Measurements from ENCODE around the gene PXDC1. TPM values are rescaled to one million over a fixed set of nuclear protein-coding genes. Genes with fewer than 3 reads are reported as not detected.

PXDC1 gene
- total and polyA plus RNA-seq, 2 experiments from 2014 or later: 1.2 to 1.8 TPM

DNA sequence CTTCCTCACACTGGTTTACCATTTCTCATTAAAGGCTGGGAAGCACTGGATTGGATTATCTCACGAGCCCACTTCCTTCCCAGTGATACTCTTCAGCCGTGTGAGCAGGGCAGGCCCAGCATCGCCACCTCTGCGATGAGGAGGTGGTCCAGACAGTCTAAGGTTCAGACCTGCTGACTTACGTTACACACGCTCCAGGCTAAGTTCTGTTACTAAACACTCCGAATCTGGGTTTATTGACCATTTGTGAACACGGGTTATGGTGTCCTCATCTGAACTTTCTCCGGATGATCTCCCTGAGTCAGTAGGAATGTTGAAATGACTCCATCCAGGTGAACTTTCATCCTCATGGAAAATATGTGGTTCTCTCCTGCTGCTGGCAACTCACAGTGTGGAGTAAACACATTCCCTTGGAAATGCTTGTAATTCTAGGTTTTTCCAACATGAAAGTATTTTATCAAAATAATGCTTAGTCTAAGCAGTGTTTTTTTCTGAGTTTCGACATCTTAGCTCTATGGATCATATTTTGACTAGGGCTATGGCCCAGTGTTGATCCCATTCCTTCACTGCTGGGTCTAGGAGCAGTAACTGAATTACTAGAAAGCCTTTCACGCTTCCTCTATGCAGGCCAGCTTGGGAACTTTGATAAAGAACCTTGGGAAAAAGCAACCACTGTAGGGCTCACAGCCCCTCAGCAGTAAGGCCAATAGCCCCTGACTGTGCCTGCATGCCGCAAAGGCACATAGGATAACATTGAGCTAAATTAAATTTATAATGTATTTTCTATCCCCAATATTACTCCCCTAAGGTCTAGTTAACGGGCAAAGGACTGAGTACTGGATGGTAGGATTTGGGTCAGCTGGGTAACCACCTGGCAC lies 37.7 kb upstream of the PXDC1 start:
- H3K4me3 ChIP-seq: no peak overlapping the region
- Mint-ChIP-seq H3K9me3 (no peaks in the 10 kb centered on the region), H3K27ac (no peak overlapping the region), H3K27me3 (ENCODE audit: insufficient read depth, low read depth, poor library complexity) (peaks cover 5% of the 10 kb centered on the region), H3K36me3 (ENCODE audit: low read depth) (no peaks in the 10 kb centered on the region), H3K4me3 (no peak overlapping the region), H3K4me1 (peaks cover 15% of the 10 kb centered on the region)
- no peaks in the 10 kb centered on the region for H3K27me3 ChIP-seq (ENCODE audit: insufficient read depth)
- 0 out of 2 replicates have a peak overlapping the region, but pooled peaks have one; percentile 52 for H2AFZ ChIP-seq
- H3K36me3 ChIP-seq (ENCODE audit: insufficient read depth): no peaks in the 10 kb centered on the region
- no peak for TF ChIP-seq NANOG (IDR thresholded peaks at IDR 0.05; ENCODE audit: borderline replicate concordance)
- TF ChIP-seq STAT1 (IDR thresholded peaks at IDR 0.05; ENCODE audit: unreplicated experiment): no peak
- no peak for TF ChIP-seq ZNF331 (CRISPR knock-in tag; IDR thresholded peaks at IDR 0.05; ENCODE audit: low read depth)
- no peak for TF ChIP-seq EZH2 (IDR thresholded peaks at IDR 0.05; ENCODE audit: low read depth, unreplicated experiment)
- TF ChIP-seq, protein P1, sequence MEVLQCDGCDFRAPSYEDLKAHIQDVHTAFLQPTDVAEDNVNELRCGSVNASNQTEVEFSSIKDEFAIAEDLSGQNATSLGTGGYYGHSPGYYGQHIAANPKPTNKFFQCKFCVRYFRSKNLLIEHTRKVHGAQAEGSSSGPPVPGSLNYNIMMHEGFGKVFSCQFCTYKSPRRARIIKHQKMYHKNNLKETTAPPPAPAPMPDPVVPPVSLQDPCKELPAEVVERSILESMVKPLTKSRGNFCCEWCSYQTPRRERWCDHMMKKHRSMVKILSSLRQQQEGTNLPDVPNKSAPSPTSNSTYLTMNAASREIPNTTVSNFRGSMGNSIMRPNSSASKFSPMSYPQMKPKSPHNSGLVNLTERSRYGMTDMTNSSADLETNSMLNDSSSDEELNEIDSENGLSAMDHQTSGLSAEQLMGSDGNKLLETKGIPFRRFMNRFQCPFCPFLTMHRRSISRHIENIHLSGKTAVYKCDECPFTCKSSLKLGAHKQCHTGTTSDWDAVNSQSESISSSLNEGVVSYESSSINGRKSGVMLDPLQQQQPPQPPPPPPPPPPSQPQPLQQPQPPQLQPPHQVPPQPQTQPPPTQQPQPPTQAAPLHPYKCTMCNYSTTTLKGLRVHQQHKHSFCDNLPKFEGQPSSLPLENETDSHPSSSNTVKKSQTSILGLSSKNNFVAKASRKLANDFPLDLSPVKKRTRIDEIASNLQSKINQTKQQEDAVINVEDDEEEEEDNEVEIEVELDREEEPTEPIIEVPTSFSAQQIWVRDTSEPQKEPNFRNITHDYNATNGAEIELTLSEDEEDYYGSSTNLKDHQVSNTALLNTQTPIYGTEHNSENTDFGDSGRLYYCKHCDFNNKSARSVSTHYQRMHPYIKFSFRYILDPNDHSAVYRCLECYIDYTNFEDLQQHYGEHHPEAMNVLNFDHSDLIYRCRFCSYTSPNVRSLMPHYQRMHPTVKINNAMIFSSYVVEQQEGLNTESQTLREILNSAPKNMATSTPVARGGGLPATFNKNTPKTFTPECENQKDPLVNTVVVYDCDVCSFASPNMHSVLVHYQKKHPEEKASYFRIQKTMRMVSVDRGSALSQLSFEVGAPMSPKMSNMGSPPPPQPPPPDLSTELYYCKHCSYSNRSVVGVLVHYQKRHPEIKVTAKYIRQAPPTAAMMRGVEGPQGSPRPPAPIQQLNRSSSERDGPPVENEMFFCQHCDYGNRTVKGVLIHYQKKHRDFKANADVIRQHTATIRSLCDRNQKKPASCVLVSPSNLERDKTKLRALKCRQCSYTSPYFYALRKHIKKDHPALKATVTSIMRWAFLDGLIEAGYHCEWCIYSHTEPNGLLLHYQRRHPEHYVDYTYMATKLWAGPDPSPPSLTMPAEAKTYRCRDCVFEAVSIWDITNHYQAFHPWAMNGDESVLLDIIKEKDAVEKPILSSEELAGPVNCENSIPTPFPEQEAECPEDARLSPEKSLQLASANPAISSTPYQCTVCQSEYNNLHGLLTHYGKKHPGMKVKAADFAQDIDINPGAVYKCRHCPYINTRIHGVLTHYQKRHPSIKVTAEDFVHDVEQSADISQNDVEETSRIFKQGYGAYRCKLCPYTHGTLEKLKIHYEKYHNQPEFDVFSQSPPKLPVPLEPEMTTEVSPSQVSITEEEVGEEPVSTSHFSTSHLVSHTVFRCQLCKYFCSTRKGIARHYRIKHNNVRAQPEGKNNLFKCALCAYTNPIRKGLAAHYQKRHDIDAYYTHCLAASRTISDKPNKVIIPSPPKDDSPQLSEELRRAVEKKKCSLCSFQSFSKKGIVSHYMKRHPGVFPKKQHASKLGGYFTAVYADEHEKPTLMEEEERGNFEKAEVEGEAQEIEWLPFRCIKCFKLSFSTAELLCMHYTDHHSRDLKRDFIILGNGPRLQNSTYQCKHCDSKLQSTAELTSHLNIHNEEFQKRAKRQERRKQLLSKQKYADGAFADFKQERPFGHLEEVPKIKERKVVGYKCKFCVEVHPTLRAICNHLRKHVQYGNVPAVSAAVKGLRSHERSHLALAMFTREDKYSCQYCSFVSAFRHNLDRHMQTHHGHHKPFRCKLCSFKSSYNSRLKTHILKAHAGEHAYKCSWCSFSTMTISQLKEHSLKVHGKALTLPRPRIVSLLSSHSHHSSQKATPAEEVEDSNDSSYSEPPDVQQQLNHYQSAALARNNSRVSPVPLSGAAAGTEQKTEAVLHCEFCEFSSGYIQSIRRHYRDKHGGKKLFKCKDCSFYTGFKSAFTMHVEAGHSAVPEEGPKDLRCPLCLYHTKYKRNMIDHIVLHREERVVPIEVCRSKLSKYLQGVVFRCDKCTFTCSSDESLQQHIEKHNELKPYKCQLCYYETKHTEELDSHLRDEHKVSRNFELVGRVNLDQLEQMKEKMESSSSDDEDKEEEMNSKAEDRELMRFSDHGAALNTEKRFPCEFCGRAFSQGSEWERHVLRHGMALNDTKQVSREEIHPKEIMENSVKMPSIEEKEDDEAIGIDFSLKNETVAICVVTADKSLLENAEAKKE (CRISPR knock-in tag; IDR thresholded peaks at IDR 0.05): no peak
- no peak for TF ChIP-seq JUNB (IDR thresholded peaks at IDR 0.05; ENCODE audit: unreplicated experiment)
- TF ChIP-seq, protein P2, sequence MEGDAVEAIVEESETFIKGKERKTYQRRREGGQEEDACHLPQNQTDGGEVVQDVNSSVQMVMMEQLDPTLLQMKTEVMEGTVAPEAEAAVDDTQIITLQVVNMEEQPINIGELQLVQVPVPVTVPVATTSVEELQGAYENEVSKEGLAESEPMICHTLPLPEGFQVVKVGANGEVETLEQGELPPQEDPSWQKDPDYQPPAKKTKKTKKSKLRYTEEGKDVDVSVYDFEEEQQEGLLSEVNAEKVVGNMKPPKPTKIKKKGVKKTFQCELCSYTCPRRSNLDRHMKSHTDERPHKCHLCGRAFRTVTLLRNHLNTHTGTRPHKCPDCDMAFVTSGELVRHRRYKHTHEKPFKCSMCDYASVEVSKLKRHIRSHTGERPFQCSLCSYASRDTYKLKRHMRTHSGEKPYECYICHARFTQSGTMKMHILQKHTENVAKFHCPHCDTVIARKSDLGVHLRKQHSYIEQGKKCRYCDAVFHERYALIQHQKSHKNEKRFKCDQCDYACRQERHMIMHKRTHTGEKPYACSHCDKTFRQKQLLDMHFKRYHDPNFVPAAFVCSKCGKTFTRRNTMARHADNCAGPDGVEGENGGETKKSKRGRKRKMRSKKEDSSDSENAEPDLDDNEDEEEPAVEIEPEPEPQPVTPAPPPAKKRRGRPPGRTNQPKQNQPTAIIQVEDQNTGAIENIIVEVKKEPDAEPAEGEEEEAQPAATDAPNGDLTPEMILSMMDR (conservative IDR thresholded peaks at IDR 0.05; ENCODE audit: low read depth in 2 of 2): no peak
- TF ChIP-seq, protein P3, sequence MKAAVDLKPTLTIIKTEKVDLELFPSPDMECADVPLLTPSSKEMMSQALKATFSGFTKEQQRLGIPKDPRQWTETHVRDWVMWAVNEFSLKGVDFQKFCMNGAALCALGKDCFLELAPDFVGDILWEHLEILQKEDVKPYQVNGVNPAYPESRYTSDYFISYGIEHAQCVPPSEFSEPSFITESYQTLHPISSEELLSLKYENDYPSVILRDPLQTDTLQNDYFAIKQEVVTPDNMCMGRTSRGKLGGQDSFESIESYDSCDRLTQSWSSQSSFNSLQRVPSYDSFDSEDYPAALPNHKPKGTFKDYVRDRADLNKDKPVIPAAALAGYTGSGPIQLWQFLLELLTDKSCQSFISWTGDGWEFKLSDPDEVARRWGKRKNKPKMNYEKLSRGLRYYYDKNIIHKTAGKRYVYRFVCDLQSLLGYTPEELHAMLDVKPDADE (IDR thresholded peaks at IDR 0.05): no peak
- TF ChIP-seq ZNF114 (CRISPR knock-in tag; IDR thresholded peaks at IDR 0.05): no peak
- TF ChIP-seq POLR2AphosphoS5 (IDR thresholded peaks at IDR 0.05; ENCODE audit: low read depth): no peak
- TF ChIP-seq EZH2phosphoT487 (IDR thresholded peaks at IDR 0.05; ENCODE audit: unreplicated experiment): no peak
- TF ChIP-seq, protein P4, sequence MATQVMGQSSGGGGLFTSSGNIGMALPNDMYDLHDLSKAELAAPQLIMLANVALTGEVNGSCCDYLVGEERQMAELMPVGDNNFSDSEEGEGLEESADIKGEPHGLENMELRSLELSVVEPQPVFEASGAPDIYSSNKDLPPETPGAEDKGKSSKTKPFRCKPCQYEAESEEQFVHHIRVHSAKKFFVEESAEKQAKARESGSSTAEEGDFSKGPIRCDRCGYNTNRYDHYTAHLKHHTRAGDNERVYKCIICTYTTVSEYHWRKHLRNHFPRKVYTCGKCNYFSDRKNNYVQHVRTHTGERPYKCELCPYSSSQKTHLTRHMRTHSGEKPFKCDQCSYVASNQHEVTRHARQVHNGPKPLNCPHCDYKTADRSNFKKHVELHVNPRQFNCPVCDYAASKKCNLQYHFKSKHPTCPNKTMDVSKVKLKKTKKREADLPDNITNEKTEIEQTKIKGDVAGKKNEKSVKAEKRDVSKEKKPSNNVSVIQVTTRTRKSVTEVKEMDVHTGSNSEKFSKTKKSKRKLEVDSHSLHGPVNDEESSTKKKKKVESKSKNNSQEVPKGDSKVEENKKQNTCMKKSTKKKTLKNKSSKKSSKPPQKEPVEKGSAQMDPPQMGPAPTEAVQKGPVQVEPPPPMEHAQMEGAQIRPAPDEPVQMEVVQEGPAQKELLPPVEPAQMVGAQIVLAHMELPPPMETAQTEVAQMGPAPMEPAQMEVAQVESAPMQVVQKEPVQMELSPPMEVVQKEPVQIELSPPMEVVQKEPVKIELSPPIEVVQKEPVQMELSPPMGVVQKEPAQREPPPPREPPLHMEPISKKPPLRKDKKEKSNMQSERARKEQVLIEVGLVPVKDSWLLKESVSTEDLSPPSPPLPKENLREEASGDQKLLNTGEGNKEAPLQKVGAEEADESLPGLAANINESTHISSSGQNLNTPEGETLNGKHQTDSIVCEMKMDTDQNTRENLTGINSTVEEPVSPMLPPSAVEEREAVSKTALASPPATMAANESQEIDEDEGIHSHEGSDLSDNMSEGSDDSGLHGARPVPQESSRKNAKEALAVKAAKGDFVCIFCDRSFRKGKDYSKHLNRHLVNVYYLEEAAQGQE (IDR thresholded peaks at IDR 0.05; ENCODE audit: unreplicated experiment): no peak
- no peak for TF ChIP-seq CREB1 (CRISPR knock-in tag; IDR thresholded peaks at IDR 0.05; ENCODE audit: low read depth)
- no peaks in the 10 kb centered on the region for H3F3A ChIP-seq (replicated peaks; ENCODE audit: low read depth)
- no peak overlapping the region for H3K27ac ChIP-seq (ENCODE audit: low read depth)
- no peaks in the 10 kb centered on the region for H4K20me1 ChIP-seq (replicated peaks; ENCODE audit: insufficient read depth)
- no peaks in the 10 kb centered on the region; the same call in 1 of the 2 replicates for H3K9me2 ChIP-seq (ENCODE audit: insufficient read depth)
- H3K4me1 ChIP-seq (ENCODE audit: insufficient read depth): peaks cover 6% of the 10 kb centered on the region; the same call in 1 of the 2 replicates
- H3K4me2 ChIP-seq: no peak overlapping the region
- H3K79me2 ChIP-seq (replicated peaks; ENCODE audit: insufficient read depth): no peaks in the 10 kb centered on the region
- DNase-seq (ENCODE audit: low spot score) (no peak), ATAC-seq (no peak)
